OCI-LY7 (cell line): Measurements from ENCODE around the gene FUNDC2.

Source experiments
- CTCF ChIP-seq: fragments of 200-600 bp; sonication (generic); conservative IDR thresholded peaks from 2 replicates; pipeline ENCODE4 v1.5.1; 2014; ENCODE audit warnings: mild to moderate bottlenecking, antibody characterized with exemption, low read length, moderate library complexity, mixed read lengths
- EZH2phosphoT487 ChIP-seq: fragments of 200-600 bp; sonication (generic); IDR thresholded peaks from 2 replicates; pipeline ENCODE4 v1.6.1; 2018; ENCODE audit warnings: low read depth, borderline replicate concordance, mild to moderate bottlenecking, mixed run types, antibody characterized with exemption, low read length, moderate library complexity, mixed read lengths

- TF ChIP-seq CTCF = no peak
- no peak for TF ChIP-seq EZH2phosphoT487
Observed at GRCh38 chrX:155031657-155032056, 5.0 kb downstream of the FUNDC2 start.
